Upper lobe of left lung (tissue), 6 donors: Measurements from ENCODE around the gene WNT5B. TPM values are rescaled to one million over a fixed set of nuclear protein-coding genes. Genes with fewer than 3 reads are reported as not detected.

Experiments
- ATAC-seq, 2 donors: fragments of 200-7000 bp; cut with Tn5 transposase; one replicate each; pipeline ENCODE4 v1.9.1; 2022; ENCODE audit warnings: mild to moderate bottlenecking in 2 of 2, moderate library complexity in 2 of 2; ENCODE audit not compliant: low FRiP score in 2 of 2
- DNase-seq, 2 donors: peaks; one replicate each; pipeline ENCODE4 v3.0.0-alpha.2; 2019 to 2020
- H3K27ac ChIP-seq, 4 donors: fragments of 200-600 bp; sonication (generic); one replicate each; pipeline ENCODE4 v1.5.1; 2016 to 2019
- H3K27me3 ChIP-seq, 4 donors: fragments of 200-600 bp; sonication (generic); one replicate each; pipeline ENCODE4 v1.5.1; 2017 to 2019
- H3K36me3 ChIP-seq, 4 donors: fragments of 200-600 bp; sonication (generic); one replicate each; pipeline ENCODE4 v1.5.1; 2016 to 2019
- H3K4me1 ChIP-seq, 4 donors: fragments of 200-600 bp; sonication (generic); one replicate each; pipeline ENCODE4 v1.5.1; 2018 to 2019
- H3K4me3 ChIP-seq, 4 donors: fragments of 200-600 bp; sonication (generic); one replicate each; pipeline ENCODE4 v1.5.1; 2017 to 2019; ENCODE audit warnings: mild to moderate bottlenecking in 2 of 4, moderate library complexity in 1 of 4
- H3K9me3 ChIP-seq, 4 donors: fragments of 200-600 bp; sonication (generic); one replicate each; pipeline ENCODE4 v1.5.1; 2018 to 2019
- EP300 ChIP-seq, 4 donors: sonication (generic); formaldehyde crosslinking; IDR thresholded peaks; one replicate each; pipeline ENCODE4 v1.5.1; 2017; ENCODE audit warnings: antibody characterized with exemption in 4 of 4, control low read depth in 2 of 4
- POLR2A ChIP-seq, 4 donors: fragments of 450-650 bp; IDR thresholded peaks; one replicate each; pipeline ENCODE4 v1.5.1; 2016 to 2017; ENCODE audit warnings: antibody characterized with exemption in 4 of 4, mild to moderate bottlenecking in 2 of 4
- POLR2AphosphoS5 ChIP-seq, 2 donors: sonication (generic); formaldehyde crosslinking; IDR thresholded peaks; one replicate each; pipeline ENCODE4 v1.5.1; 2017; ENCODE audit warnings: antibody characterized with exemption in 2 of 2
- WGBS, 2 donors: methylation state at CpG; one replicate each; pipeline ENCODE4 v1.1.5; 2017 to 2018; 5-methylcytosine and 5-hydroxymethylcytosine counted together
- total RNA-seq, 6 donors: library from RNA; depleted of rRNA in 4 of 6; stranded (reverse); fragments of >200 nt in 4 of 6; gene quantifications; one replicate each; pipeline versions ENCODE4 v1.1.0 to v1.2.1, GENCODE V29; 2016 to 2021
- TF ChIP-seq, protein P1 (sequence below), 6 experiments: fragments of 450-650 bp in 4 of 6; fragments of 200-600 bp in 2 of 6; sonication (generic) in 2 of 6; IDR thresholded peaks; one replicate each; pipeline ENCODE4 v1.5.1; 2016 to 2019; ENCODE audit warnings: antibody characterized with exemption in 6 of 6
- donor health status: DM: no; HTN: no; CAD: no; lungs with moderate emphysema.
- donor health status: DM: no; HTN: yes; CAD: no; lungs with severe emphysema.

Gene WNT5B
- total RNA-seq, 6 donors from 2014 or later, result 5.8 to 9.7 (median 7.0) TPM; not detected in 1

DNA sequence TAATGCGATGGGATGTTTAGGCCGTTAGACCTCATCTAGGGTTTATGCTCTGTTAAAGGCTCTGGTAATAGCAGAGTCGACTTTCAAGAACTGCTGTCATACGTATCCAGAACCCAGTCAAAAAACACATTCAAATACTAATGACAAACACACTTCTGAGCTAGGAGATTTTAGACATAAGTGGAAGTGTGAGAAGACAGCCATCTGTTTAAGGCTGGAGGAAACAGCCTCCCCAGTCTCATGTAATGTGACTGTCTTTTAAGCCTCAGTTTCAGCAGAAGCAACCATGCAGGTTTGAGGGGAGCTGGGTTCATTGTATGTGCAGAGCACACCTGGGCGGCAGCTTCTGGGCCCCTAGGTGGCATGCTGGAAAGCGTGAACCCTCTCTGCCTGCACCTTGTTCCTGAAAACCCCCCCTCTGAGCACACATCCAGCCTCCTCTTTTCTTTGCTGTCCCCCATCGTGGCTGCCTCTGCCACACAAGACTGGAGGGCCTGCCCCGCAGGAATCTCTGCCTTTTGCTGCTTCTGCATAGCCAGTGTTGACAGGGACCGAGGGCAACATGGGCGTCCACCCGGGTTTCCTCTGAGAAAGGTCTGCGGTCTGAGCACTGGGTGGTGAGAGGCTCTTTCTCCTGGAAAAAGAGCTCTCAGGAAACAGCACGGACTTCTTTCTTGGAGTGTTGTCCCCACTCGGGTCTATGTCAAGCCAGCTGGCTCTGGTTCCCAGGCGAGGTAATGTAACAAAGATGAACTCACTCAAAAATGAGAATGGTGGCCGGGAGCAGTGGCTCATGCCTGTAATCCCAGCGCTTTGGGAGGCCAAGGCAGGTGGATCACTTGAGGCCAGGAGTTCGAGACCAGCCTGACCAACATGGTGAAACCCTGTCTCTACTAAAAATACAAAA lies 11.6 kb downstream of the WNT5B start:
- Histone ChIP-seq H3K4me3 (no peak overlapping the region), H3K27ac (no peak overlapping the region), H3K9me3 (no peaks in the 10 kb centered on the region), H3K4me1 (peaks cover 5 to 12% (median 9%) of the 10 kb centered on the region in 4 donors), H3K36me3 (peaks cover 0 to 3% (median 0%) of the 10 kb centered on the region in 4 donors), H3K27me3 (no peaks in the 10 kb centered on the region)
- 84 to 85% methylated on average over 18 of the region's 18 CpGs for WGBS, 2 donors
- TF ChIP-seq, protein P1, sequence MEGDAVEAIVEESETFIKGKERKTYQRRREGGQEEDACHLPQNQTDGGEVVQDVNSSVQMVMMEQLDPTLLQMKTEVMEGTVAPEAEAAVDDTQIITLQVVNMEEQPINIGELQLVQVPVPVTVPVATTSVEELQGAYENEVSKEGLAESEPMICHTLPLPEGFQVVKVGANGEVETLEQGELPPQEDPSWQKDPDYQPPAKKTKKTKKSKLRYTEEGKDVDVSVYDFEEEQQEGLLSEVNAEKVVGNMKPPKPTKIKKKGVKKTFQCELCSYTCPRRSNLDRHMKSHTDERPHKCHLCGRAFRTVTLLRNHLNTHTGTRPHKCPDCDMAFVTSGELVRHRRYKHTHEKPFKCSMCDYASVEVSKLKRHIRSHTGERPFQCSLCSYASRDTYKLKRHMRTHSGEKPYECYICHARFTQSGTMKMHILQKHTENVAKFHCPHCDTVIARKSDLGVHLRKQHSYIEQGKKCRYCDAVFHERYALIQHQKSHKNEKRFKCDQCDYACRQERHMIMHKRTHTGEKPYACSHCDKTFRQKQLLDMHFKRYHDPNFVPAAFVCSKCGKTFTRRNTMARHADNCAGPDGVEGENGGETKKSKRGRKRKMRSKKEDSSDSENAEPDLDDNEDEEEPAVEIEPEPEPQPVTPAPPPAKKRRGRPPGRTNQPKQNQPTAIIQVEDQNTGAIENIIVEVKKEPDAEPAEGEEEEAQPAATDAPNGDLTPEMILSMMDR (IDR thresholded peaks at IDR 0.05), result no peak
- TF ChIP-seq POLR2AphosphoS5 (IDR thresholded peaks at IDR 0.05) (no peak), EP300 (IDR thresholded peaks at IDR 0.05) (no peak), POLR2A (IDR thresholded peaks at IDR 0.05) (no peak)
- DNase-seq, result no peak
- ATAC-seq, result no peak

DNA sequence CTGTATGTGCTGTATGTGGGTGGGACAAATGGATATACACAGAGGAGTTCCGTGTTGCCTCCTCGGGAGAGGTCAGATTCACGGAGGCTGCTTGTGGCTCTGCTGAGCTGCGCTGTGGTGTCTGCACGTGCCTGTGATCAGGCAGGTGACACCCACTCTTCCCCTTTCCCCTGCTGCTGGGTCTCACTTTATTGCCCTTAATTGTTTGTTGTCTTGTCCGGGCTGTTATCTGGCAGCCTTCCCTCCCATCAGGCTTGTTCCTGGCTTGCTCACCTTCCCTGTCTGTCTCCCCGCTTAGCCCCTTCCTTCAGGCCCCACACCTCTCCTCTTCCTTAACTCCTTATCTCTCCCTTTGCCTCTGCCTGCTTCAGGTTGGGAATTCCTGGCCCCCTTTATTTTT lies 13.5 kb downstream of the WNT5B start:
- Histone ChIP-seq H3K27ac (no peak overlapping the region), H3K4me1 (peaks cover 5 to 12% (median 9%) of the 10 kb centered on the region in 4 donors), H3K27me3 (no peaks in the 10 kb centered on the region), H3K36me3 (peaks cover 0 to 6% (median 0%) of the 10 kb centered on the region in 4 donors), H3K4me3 (no peak overlapping the region), H3K9me3 (no peaks in the 10 kb centered on the region)
- DNase-seq (no peak), ATAC-seq (no peak)
- 80 to 84% methylated on average over 7 of the region's 7 CpGs for WGBS, 2 donors
- TF ChIP-seq EP300 (IDR thresholded peaks at IDR 0.05) (no peak), POLR2A (IDR thresholded peaks at IDR 0.05) (no peak)
- TF ChIP-seq, protein P1 (IDR thresholded peaks at IDR 0.05), result no peak

DNA sequence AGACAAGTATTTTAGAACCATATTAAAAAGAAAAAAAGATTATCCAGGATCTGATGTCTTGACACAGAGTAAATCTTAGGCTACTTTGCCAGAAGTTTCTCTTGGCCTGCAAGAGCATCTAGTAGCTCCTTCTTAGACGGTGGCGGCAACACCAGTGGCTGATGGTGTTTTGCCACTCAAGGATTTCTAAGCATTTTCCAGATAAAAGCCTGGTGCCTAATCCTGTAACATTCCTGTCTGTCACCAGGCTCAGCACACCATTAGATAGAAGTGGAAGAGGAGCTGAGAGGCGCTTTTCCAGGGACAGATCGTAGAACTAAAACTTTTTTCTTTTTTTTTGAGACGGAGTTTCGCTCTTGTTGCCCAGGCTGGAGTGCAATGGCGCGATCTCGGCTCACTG lies 14.0 kb downstream of the WNT5B start:
- H3K27ac ChIP-seq, result no peak overlapping the region
- peaks cover 5 to 12% (median 9%) of the 10 kb centered on the region in 4 donors for H3K4me1 ChIP-seq
- no peaks in the 10 kb centered on the region for H3K9me3 ChIP-seq
- H3K4me3 ChIP-seq, result no peak overlapping the region
- ATAC-seq (no peak), DNase-seq (no peak)
- WGBS, 2 donors, result 89 to 91% methylated on average over 9 of the region's 9 CpGs
- peaks cover 0 to 6% (median 0%) of the 10 kb centered on the region in 4 donors for H3K36me3 ChIP-seq
- no peak for TF ChIP-seq POLR2A (IDR thresholded peaks at IDR 0.05)
- no peaks in the 10 kb centered on the region for H3K27me3 ChIP-seq

DNA sequence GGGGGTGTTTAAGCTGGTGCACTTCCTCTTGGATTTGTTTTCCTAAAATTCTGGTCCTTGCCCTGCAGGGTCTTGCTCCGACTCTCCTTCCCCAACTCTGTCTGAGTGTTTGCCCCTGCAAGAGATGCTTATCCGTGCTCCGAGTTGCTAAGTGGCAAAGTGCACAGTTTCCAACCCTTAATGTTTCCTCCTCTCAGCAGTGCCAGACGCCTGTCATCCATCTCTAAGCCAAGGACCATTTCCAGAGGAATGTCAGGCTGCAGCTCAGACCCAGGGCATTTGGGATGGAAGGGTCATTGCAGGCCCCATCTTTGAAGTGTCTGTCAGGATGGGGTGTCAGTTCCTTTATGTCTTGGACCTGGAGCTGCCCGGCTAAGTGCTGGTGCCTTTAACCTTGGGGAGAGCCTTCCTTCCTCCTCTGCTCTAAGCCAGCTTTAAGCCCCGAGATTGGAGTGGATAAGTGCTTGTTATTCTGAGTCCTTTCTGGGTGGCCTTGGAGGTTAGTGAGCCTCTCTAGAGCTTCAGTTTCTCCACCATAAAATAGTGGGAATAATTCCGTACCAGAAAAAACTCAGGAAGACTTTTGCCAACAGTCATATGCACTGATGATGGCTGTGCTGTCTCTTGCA lies 15.0 kb downstream of the WNT5B start:
- H3K9me3 ChIP-seq, result no peaks in the 10 kb centered on the region
- ATAC-seq (no peak), DNase-seq (no peak)
- H3K4me1 ChIP-seq, result peaks cover 5 to 12% (median 9%) of the 10 kb centered on the region in 4 donors
- H3K27me3 ChIP-seq, result no peaks in the 10 kb centered on the region
- no peak overlapping the region for H3K27ac ChIP-seq
- peaks cover 0 to 6% (median 0%) of the 10 kb centered on the region in 4 donors for H3K36me3 ChIP-seq
- 49 to 56% methylated on average over 7 of the region's 7 CpGs for WGBS, 2 donors
- no peak overlapping the region for H3K4me3 ChIP-seq
- TF ChIP-seq, protein P1 (IDR thresholded peaks at IDR 0.05), result no peak
- no peak for TF ChIP-seq EP300 (IDR thresholded peaks at IDR 0.05)
- no peak for TF ChIP-seq POLR2A (IDR thresholded peaks at IDR 0.05)
- TF ChIP-seq POLR2AphosphoS5 (IDR thresholded peaks at IDR 0.05), result no peak
